Measurements from ENCODE around the gene RNF113B. TPM values are rescaled to one million over a fixed set of nuclear protein-coding genes. Genes with fewer than 3 reads are reported as not detected.

Gene RNF113B
- total RNA-seq, 1 donor from 2014 or later: not detected

DNA sequence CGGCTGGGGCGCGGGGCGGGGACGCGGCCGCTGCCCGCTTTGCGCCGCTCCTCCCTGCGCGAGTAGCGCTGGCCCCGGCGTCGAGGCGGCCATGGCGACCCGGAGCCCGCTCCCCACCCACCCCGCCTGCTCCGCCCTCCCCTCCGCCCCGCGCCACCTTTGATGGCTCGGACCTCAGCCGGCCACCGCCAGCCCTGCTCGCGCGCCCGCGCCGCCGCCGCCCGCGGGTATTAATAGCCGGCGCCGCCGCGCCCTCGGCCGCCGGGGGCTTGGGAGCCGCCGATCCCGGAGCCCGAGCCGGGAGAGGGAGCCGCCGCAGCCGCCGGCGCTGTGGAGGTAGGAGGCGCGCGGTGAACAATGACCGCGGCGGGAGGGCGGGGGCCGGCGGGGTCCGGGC is 33.9 kb downstream of the RNF113B start:
- Histone ChIP-seq H3K4me3 (ENCODE audit: insufficient read depth, low read depth, low read length) (peak overlapping the region; percentile 82), H3K4me2 (ENCODE audit: low read length) (peak overlapping the region; percentile 99), H3K79me2 (ENCODE audit: insufficient read depth, low read length) (peaks cover 45% of the 10 kb centered on the region), H3K36me3 (ENCODE audit: insufficient read depth, low read length) (no peaks in the 10 kb centered on the region), H4K20me1 (ENCODE audit: insufficient read depth, low read length) (peaks cover 38% of the 10 kb centered on the region), H3K27me3 (ENCODE audit: insufficient read depth, low read length) (no peaks in the 10 kb centered on the region), H3K4me1 (ENCODE audit: insufficient read depth, low read length) (peaks cover 37% of the 10 kb centered on the region), H3K9ac (ENCODE audit: low read length) (peak overlapping the region; percentile 93), H3K27ac (ENCODE audit: low read depth, low read length) (peak overlapping the region; percentile 61), H2AFZ (ENCODE audit: low read depth, low read length) (no peak overlapping the region), H3K9me3 (ENCODE audit: insufficient read depth, low read depth, low read length) (no peaks in the 10 kb centered on the region)
- peaks cover 11% of the 10 kb centered on the region for H3K27me3 Mint-ChIP-seq (ENCODE audit: low read depth, unreplicated experiment)
- H3K4me3 Mint-ChIP-seq (ENCODE audit: unreplicated experiment): no peak overlapping the region
- H3K36me3 Mint-ChIP-seq (ENCODE audit: low read depth, unreplicated experiment): peaks cover 1% of the 10 kb centered on the region
- TF ChIP-seq EZH2 (IDR thresholded peaks at IDR 0.05; ENCODE audit: insufficient read depth, low read length): no peak
- TF ChIP-seq, protein P1, sequence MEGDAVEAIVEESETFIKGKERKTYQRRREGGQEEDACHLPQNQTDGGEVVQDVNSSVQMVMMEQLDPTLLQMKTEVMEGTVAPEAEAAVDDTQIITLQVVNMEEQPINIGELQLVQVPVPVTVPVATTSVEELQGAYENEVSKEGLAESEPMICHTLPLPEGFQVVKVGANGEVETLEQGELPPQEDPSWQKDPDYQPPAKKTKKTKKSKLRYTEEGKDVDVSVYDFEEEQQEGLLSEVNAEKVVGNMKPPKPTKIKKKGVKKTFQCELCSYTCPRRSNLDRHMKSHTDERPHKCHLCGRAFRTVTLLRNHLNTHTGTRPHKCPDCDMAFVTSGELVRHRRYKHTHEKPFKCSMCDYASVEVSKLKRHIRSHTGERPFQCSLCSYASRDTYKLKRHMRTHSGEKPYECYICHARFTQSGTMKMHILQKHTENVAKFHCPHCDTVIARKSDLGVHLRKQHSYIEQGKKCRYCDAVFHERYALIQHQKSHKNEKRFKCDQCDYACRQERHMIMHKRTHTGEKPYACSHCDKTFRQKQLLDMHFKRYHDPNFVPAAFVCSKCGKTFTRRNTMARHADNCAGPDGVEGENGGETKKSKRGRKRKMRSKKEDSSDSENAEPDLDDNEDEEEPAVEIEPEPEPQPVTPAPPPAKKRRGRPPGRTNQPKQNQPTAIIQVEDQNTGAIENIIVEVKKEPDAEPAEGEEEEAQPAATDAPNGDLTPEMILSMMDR (IDR thresholded peaks at IDR 0.05; ENCODE audit: insufficient read depth, low read depth, low read length): no peak
- H3K27ac Mint-ChIP-seq (ENCODE audit: unreplicated experiment): no peak overlapping the region
- no peaks in the 10 kb centered on the region for H3K9me3 Mint-ChIP-seq (ENCODE audit: unreplicated experiment)
- no peak for DNase-seq (ENCODE audit: low read depth)
- H3K4me1 Mint-ChIP-seq (ENCODE audit: low read depth, unreplicated experiment): peaks cover 35% of the 10 kb centered on the region
- FAIRE-seq: no peak

DNA sequence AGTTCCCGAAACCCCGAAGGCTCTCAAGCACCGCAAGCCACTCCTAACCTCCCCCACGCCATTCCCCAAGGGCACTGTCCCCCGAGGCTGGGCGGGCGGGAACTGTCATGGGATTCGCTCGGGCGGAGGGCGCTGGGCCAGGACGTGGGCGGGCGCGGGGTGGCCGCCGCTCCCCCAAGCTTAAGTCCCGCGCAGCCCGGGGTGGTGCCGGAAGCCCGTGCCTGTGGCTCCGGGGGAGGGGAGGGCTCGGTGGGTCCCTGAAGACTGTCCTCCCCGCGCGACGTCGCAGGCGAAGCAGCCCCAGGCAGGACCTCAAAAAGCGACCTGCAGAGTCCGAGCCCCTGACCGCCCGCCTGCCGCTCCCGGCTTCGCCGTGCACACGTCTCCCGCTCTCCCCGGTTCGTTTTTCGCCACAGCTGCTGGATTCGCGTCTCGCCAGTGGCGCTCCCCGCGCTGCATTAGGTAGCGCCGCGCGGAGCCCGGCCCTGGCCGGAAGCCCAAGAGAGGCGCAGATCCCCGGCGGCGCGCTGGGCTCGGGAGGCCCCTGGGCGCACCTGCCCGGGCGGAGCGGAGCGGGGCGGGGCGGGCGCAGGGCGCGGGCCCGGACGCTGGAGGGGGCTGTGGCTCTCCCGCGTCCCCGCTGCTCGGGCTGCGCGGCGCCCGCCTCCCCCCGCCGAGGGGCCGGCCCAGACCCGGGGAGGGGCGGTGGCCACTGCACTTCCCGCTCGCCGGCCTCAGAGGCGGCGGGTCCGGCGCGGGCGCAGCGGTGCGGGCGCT is 34.5 kb downstream of the RNF113B start, which contains the start of gene FARP1:
TSS of gene FARP1 (plus strand) at position 715 of the 777 bp plus-strand sequence. CDS start 70,149 bp downstream, outside the sequence.
- peak; percentile 41 for DNase-seq (ENCODE audit: low read depth)
- Histone ChIP-seq H3K4me1 (ENCODE audit: insufficient read depth, low read length) (peaks cover 32% of the 10 kb centered on the region), H3K27me3 (ENCODE audit: insufficient read depth, low read length) (no peaks in the 10 kb centered on the region), H3K4me2 (ENCODE audit: low read length) (peak within 1 kb of the TSS; percentile 99), H4K20me1 (ENCODE audit: insufficient read depth, low read length) (peaks cover 32% of the 10 kb centered on the region), H3K9ac (ENCODE audit: low read length) (peak within 1 kb of the TSS; percentile 93), H3K9me3 (ENCODE audit: insufficient read depth, low read depth, low read length) (no peaks in the 10 kb centered on the region), H3K79me2 (ENCODE audit: insufficient read depth, low read length) (peaks cover 39% of the 10 kb centered on the region), H2AFZ (ENCODE audit: low read depth, low read length) (peak within 1 kb of the TSS; percentile 68), H3K36me3 (ENCODE audit: insufficient read depth, low read length) (no peaks in the 10 kb centered on the region), H3K4me3 (ENCODE audit: insufficient read depth, low read depth, low read length) (peak within 1 kb of the TSS; percentile 82), H3K27ac (ENCODE audit: low read depth, low read length) (peak within 1 kb of the TSS; percentile 61)
- TF ChIP-seq, protein P1 (IDR thresholded peaks at IDR 0.05; ENCODE audit: insufficient read depth, low read depth, low read length): no peak
- no peak for TF ChIP-seq EZH2 (IDR thresholded peaks at IDR 0.05; ENCODE audit: insufficient read depth, low read length)
- peak within 1 kb of the TSS; percentile 91 for H3K4me3 Mint-ChIP-seq (ENCODE audit: unreplicated experiment)
- H3K4me1 Mint-ChIP-seq (ENCODE audit: low read depth, unreplicated experiment): peaks cover 31% of the 10 kb centered on the region
- peaks cover 1% of the 10 kb centered on the region for H3K36me3 Mint-ChIP-seq (ENCODE audit: low read depth, unreplicated experiment)
- no peaks in the 10 kb centered on the region for H3K9me3 Mint-ChIP-seq (ENCODE audit: unreplicated experiment)
- no peak for FAIRE-seq
- H3K27ac Mint-ChIP-seq (ENCODE audit: unreplicated experiment): peak within 1 kb of the TSS; percentile 69
- peaks cover 13% of the 10 kb centered on the region for H3K27me3 Mint-ChIP-seq (ENCODE audit: low read depth, unreplicated experiment)

All from astrocyte (in vitro differentiated cells and primary cell).